Pancreas (tissue), 10 donors: ENCODE data around the gene RHBDF1. TPM values are rescaled to one million over a fixed set of nuclear protein-coding genes. Genes with fewer than 3 reads are reported as not detected.
A peak's percentile ranks its signal among the peaks of the same experiment; 100 is the strongest.

Experiments
- ATAC-seq, 4 donors: fragments of 200-7000 bp; cut with Tn5 transposase; one replicate each; pipeline versions ENCODE4 v1.8.0 to v1.9.1; 2020; ENCODE audit warnings: mild to moderate bottlenecking in 4 of 4, moderate library complexity in 4 of 4
- DNase-seq, 6 donors: peaks; one replicate each; pipeline ENCODE4 v3.0.0-alpha.2; 2020
- FAIRE-seq: peaks from 2 replicates; lab custom pipeline; 2012; peaks lifted over from hg19 to GRCh38; lab: Jason Lieb, UNC
- H3K27ac ChIP-seq, 4 donors: fragments of 200-600 bp; sonication (generic); 1 replicate in 3 of 4; 2 replicates in 1 of 4; pipeline versions ENCODE4 v1.5.0 to v1.8.0; 2020
- H3K27me3 ChIP-seq, 4 donors: fragments of 200-600 bp; one replicate each; pipeline ENCODE4 v1.8.0; 2021
- H3K36me3 ChIP-seq, 3 donors: fragments of 200-600 bp; sonication (generic) in 1 of 3; one replicate each; pipeline versions ENCODE4 v1.5.0 to v1.8.0; 2020 to 2021
- H3K4me1 ChIP-seq, 3 donors: fragments of 200-600 bp; one replicate each; pipeline ENCODE4 v1.8.0; 2021
- H3K4me3 ChIP-seq, 4 donors: fragments of 200-600 bp; sonication (generic) in 2 of 4; one replicate each; pipeline versions ENCODE4 v1.5.0 to v1.8.0; 2020 to 2021
- H3K9me3 ChIP-seq, 4 donors: fragments of 200-600 bp; one replicate each; pipeline ENCODE4 v1.8.0; 2021
- CTCF ChIP-seq, 4 donors: fragments of 200-600 bp; sonication (generic) in 3 of 4; IDR thresholded peaks; one replicate each; pipeline versions ENCODE4 v1.5.0 to v1.8.0; 2021; ENCODE audit warnings: antibody characterized with exemption in 4 of 4
- WGBS, 2 donors: extraction: QIAGEN DNeasy Blood & Tissue Kit; methylation state at CpG; one replicate each; pipeline ENCODE4 v1.1.7; 2013; 5-methylcytosine and 5-hydroxymethylcytosine counted together
- intact Hi-C, 3 donors: fragments of 100-400 bp; cut with DNase I; formaldehyde crosslinking; loops; one replicate each; pipeline versions ENCODE4 v1.11.1 to v1.14.2; 2022
- polyA plus RNA-seq, 2 donors: library from polyadenylated mRNA; stranded (reverse); fragments of 200-250 nt; gene quantifications; one replicate each; pipeline ENCODE4 v1.2.3, GENCODE V29; 2013
- total RNA-seq, 6 donors: library from RNA; stranded (reverse); fragmentation: NEBNext Ultra II Directional in 4 of 6; extraction: Animal tissue kit (Norgen Biotek cat#: 25700) in 4 of 6; gene quantifications; one replicate each; pipeline versions ENCODE4 v1.2.1 to v1.2.4, GENCODE V29; 2021 to 2023
- donor health status: healthy with polysubstance abuse.
- donor health status: DM: no; HTN: no; CAD: no; lungs with moderate emphysema.
- donor health status: DM: no; HTN: no; CAD: no.
- donor health status: control.
- donor health status: control.
- donor health status: Bipolar disorder and iron deficiency.
- donor health status: DM: yes; HTN: yes; CAD: no.
- donor health status: DM: no; HTN: no; CAD: no.
- donor health status: DM: no; HTN: no; CAD: no.
- donor health status: DM: yes; HTN: yes; CAD: no.

The RHBDF1 gene
- total and polyA plus RNA-seq, 8 donors, result 7.3 to 56.3 (median 12.4) TPM

GRCh38 chr16:85407-85782 is 13.0 kb upstream of the RHBDF1 start:
- Histone ChIP-seq H3K9me3 (no peaks in the 10 kb centered on the region), H3K4me1 (no peaks in the 10 kb centered on the region), H3K27me3 (no peaks in the 10 kb centered on the region), H3K27ac (peak overlapping the region in 1 of 4 donors; percentile 8), H3K4me3 (no peak overlapping the region), H3K36me3 (peaks cover 0 to 12% (median 3%) of the 10 kb centered on the region in 3 donors)
- no peak for TF ChIP-seq CTCF (IDR thresholded peaks at IDR 0.05)
- ATAC-seq (no peak), DNase-seq (peak in 1 of 6 donors; percentile 59), FAIRE-seq (no peak)
- 84 to 89% methylated on average over 18 of the region's 18 CpGs for WGBS, 2 donors
- intact Hi-C loops, result no loop called here

DNA sequence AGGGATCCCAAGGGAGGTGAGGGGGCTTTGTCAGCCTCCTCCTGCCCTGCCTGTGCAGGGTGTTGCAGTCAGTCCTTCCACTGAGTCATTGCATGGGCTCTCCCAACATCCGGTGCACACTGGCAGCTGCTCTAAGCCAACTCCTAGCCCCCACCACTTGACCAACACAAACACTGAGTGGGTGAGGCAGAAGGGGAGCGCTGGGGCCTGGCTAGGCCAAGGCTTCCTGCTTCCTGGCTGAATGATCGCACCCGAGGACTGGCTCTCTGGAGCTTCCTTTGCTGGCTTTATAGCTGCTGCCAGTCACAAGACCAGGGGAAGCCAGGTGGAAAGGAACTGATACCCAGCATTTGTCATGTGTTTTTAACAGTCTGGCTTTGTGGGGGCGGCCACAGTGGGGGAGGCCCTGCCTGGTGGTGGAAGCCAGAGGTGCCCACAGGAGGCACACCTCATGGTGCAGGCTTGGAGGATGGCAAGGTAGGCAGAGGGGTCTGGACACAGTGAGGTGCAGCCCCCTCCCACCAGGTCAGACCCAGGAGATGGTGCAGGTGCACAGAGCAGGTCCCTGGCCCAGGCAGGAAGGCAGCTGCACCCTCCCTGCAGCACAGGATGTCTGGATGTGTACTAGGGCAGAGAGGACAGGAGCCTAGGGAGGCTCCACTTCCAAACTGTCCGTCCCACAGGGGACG is 12.4 kb upstream of the RHBDF1 start:
- no peaks in the 10 kb centered on the region for H3K9me3 ChIP-seq
- peaks cover 0 to 12% (median 3%) of the 10 kb centered on the region in 3 donors for H3K36me3 ChIP-seq
- intact Hi-C loops, result no loop called here
- peak overlapping the region in 1 of 4 donors; percentile 26 for H3K27ac ChIP-seq
- no peaks in the 10 kb centered on the region for H3K27me3 ChIP-seq
- H3K4me3 ChIP-seq, result no peak overlapping the region
- H3K4me1 ChIP-seq, result no peaks in the 10 kb centered on the region
- ATAC-seq, result peak in 3 of 4 donors; percentile 56 to 76 (median 70)
- peak in 1 of 6 donors; percentile 56 for DNase-seq
- 72 to 84% methylated on average over 7 of the region's 7 CpGs for WGBS, 2 donors
- no peak for TF ChIP-seq CTCF (IDR thresholded peaks at IDR 0.05)
- FAIRE-seq, result no peak

DNA sequence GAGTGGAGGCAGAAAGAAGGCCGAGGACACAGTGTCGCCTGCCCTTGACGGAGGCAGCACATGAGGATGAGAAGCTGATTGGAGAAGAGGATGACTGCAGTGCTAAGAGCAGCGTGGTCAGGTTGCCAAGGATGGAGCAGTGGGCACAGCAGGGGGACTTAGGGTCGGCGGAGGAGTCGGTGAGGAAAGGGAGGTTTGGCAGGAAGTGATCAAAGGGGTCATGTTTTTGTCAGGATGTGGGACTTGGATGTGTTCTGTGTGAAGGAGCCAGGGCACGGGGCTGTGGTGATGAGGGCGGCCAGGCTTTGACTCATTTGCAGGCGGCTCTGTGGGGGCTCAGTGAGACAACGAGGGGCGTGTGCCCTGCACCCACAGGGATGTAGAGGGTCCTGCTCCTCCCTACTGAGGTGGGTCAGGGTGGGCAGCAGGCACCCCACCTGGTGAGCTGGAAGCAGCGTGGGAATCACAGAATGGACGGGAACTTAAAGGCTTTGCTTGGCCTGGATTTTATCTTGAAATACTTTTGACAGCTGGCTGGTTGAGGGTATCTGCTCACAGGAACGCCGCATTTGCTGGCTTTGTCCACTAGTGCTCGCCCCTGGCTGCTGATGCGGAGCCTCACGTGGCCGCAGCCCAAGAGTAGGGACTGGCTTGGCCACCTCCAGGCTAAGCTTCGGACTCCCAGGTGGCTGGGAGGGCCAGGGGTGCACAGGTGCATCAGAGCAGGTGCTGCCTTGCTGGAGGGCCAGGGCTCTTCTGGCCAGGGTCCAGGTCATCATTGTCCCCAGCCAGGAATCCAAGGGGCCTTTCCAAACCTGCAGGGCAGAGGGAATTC is 11.6 kb upstream of the RHBDF1 start:
- Histone ChIP-seq H3K36me3 (peaks cover 0 to 12% (median 3%) of the 10 kb centered on the region in 3 donors), H3K4me1 (peaks cover 0 to 1% (median 0%) of the 10 kb centered on the region in 3 donors), H3K9me3 (no peaks in the 10 kb centered on the region), H3K27ac (peak overlapping the region in 1 of 4 donors; percentile 26), H3K4me3 (no peak overlapping the region), H3K27me3 (no peaks in the 10 kb centered on the region)
- TF ChIP-seq CTCF (IDR thresholded peaks at IDR 0.05), result no peak
- intact Hi-C loops, result no loop called here
- 74 to 75% methylated on average over 21 of the region's 21 CpGs for WGBS, 2 donors
- ATAC-seq, result peak in 2 of 4 donors; percentile 3 to 4
- no peak for FAIRE-seq
- peak in 1 of 6 donors; percentile 53 for DNase-seq

- DNase-seq (no peak), FAIRE-seq (no peak), ATAC-seq (no peak)
- Histone ChIP-seq H3K27ac (no peak overlapping the region), H3K9me3 (no peaks in the 10 kb centered on the region), H3K27me3 (no peaks in the 10 kb centered on the region), H3K36me3 (peaks cover 0 to 12% (median 3%) of the 10 kb centered on the region in 3 donors), H3K4me1 (peaks cover 0 to 5% (median 0%) of the 10 kb centered on the region in 3 donors), H3K4me3 (no peak overlapping the region)
- 95 to 96% methylated on average over 30 to 31 of the region's 31 CpGs for WGBS, 2 donors
- intact Hi-C loops, result no loop called here
- no peak for TF ChIP-seq CTCF (IDR thresholded peaks at IDR 0.05)
Observed at GRCh38 chr16:83060-83603, 10.7 kb upstream of the RHBDF1 start.
